HCT116 (cell line): ENCODE measurements around the gene FHIT.

Source experiments
- EZH2 ChIP-seq: fragments of 200-600 bp; sonication (generic); IDR thresholded peaks from 2 replicates; pipeline ENCODE4 v1.6.1; 2017; ENCODE audit warnings: antibody characterized with exemption, mixed run types
- EZH2phosphoT487 ChIP-seq: fragments of 200-600 bp; IDR thresholded peaks from 2 replicates; pipeline ENCODE4 v1.6.1; 2018; ENCODE audit warnings: antibody characterized with exemption, borderline replicate concordance
- POLR2A ChIP-seq: IDR thresholded peaks from 2 replicates; pipeline ENCODE4 v1.7.0; 2011; ENCODE audit warnings: borderline replicate concordance; ENCODE audit not compliant: insufficient read depth, insufficient read length; ENCODE audit errors: extremely low read depth
- POLR2AphosphoS5 ChIP-seq: IDR thresholded peaks from 2 replicates; pipeline ENCODE4 v1.6.1; 2011; ENCODE audit warnings: mild to moderate bottlenecking, low read depth, low read length, moderate library complexity
- SIN3A ChIP-seq: IDR thresholded peaks from 2 replicates; pipeline ENCODE4 v1.6.1; 2012; ENCODE audit warnings: low read depth
- SP1 ChIP-seq: IDR thresholded peaks from 2 replicates; pipeline ENCODE4 v1.6.1; 2012; ENCODE audit warnings: low read depth
- ZNF274 ChIP-seq: fragments of 200-500 bp; sonication (Bioruptor generic); IDR thresholded peaks from 2 replicates; pipeline ENCODE4 v1.6.1; 2014; ENCODE audit warnings: mild to moderate bottlenecking, low read depth, low read length, inconsistent platforms
- TF ChIP-seq, protein P1 (sequence below), 3 experiments: fragments of 200-600 bp in 1 of 3; sonication (generic) in 1 of 3; IDR thresholded peaks in 2 of 3; conservative IDR thresholded peaks in 1 of 3; 2 replicates each; pipeline ENCODE4 v1.5.1; 2012 to 2017; ENCODE audit warnings: low read depth in 2 of 3, low read length in 2 of 3, antibody characterized with exemption in 1 of 3, borderline replicate concordance in 1 of 3, control low read depth in 1 of 3, mild to moderate bottlenecking in 1 of 3, mixed read lengths in 1 of 3, mixed run types in 1 of 3, moderate library complexity in 1 of 3; ENCODE audit not compliant: insufficient read depth in 1 of 3
- TF ChIP-seq, protein P2 (sequence below): IDR thresholded peaks from 2 replicates; pipeline ENCODE4 v1.6.1; 2012

DNA sequence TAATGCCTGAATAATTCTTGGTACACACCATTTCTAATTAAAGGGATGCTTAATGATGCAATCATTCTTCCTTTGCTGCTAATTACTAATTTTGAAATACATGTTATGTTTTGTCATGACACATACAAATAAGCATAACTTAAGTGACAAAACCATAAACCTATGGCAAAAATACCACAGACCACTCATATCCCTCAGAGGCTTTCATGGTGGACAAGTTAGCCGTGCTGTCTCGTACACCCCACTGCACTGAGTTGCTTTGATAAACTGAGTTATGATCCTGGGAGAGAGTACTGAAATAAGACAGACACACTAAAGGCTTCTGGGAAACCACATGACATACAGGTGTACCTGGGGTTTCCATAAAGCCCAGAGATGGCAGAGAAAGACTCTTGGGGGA, 913.8 kb downstream of the FHIT start:
- TF ChIP-seq, protein P1, sequence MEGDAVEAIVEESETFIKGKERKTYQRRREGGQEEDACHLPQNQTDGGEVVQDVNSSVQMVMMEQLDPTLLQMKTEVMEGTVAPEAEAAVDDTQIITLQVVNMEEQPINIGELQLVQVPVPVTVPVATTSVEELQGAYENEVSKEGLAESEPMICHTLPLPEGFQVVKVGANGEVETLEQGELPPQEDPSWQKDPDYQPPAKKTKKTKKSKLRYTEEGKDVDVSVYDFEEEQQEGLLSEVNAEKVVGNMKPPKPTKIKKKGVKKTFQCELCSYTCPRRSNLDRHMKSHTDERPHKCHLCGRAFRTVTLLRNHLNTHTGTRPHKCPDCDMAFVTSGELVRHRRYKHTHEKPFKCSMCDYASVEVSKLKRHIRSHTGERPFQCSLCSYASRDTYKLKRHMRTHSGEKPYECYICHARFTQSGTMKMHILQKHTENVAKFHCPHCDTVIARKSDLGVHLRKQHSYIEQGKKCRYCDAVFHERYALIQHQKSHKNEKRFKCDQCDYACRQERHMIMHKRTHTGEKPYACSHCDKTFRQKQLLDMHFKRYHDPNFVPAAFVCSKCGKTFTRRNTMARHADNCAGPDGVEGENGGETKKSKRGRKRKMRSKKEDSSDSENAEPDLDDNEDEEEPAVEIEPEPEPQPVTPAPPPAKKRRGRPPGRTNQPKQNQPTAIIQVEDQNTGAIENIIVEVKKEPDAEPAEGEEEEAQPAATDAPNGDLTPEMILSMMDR (IDR thresholded peaks at IDR 0.05 in 2 of 3, conservative IDR thresholded peaks at IDR 0.05 in 1 of 3; ENCODE audit: borderline replicate concordance in 1 of 3, insufficient read depth in 1 of 3, low read depth in 2 of 3, low read length in 2 of 3), result no peak
- TF ChIP-seq, protein P2, sequence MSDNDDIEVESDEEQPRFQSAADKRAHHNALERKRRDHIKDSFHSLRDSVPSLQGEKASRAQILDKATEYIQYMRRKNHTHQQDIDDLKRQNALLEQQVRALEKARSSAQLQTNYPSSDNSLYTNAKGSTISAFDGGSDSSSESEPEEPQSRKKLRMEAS, result no peak
- TF ChIP-seq POLR2AphosphoS5 (no peak), SIN3A (no peak), POLR2A (no peak), ZNF274 (no peak), EZH2 (no peak), SP1 (no peak), EZH2phosphoT487 (no peak)
